Measurements from ENCODE around the gene IGHMBP2. TPM values are rescaled to one million over a fixed set of nuclear protein-coding genes. Genes with fewer than 3 reads are reported as not detected.

IGHMBP2 gene
- total RNA-seq, 3 donors from 2014 or later: 9.8 to 18.4 (median 13.6) TPM

DNA sequence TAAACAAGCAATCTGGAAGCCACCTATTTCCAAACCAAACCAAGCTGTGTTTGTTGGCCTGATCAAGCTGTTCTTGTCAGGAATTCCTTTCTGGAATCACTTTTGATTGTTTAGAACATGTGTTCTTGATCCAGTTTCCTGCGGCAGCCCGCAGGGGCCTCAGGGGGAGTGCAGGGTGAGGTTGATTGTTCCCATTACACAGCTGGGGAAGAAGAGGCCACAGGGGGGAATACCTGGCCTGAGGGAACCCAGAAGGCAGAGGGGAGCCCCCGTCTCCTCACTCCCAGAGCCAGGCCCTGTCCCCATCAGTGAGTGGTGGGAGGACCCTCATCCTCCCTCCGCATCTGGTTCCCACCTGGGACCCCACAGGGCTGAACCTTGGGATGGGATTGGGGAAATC, 72.9 kb downstream of the IGHMBP2 start:
- H3K9me3 ChIP-seq: no peaks in the 10 kb centered on the region
- intact Hi-C loops (cut with DNase I; ENCODE audit: low total_unique reads): no loop called here
- TF ChIP-seq POLR2A (IDR thresholded peaks at IDR 0.05): no peak
- no peak for TF ChIP-seq POLR2AphosphoS5 (IDR thresholded peaks at IDR 0.05)
- DNase-seq (ENCODE audit: low spot score in 2 of 2): peak in 1 of 2 donors; percentile 39
- no peaks in the 10 kb centered on the region for H3K4me1 ChIP-seq
- H3K27me3 ChIP-seq: no peaks in the 10 kb centered on the region
- H3K36me3 ChIP-seq: no peaks in the 10 kb centered on the region
- H3K4me3 ChIP-seq: no peak overlapping the region
- no peak overlapping the region for H3K27ac ChIP-seq

DNA sequence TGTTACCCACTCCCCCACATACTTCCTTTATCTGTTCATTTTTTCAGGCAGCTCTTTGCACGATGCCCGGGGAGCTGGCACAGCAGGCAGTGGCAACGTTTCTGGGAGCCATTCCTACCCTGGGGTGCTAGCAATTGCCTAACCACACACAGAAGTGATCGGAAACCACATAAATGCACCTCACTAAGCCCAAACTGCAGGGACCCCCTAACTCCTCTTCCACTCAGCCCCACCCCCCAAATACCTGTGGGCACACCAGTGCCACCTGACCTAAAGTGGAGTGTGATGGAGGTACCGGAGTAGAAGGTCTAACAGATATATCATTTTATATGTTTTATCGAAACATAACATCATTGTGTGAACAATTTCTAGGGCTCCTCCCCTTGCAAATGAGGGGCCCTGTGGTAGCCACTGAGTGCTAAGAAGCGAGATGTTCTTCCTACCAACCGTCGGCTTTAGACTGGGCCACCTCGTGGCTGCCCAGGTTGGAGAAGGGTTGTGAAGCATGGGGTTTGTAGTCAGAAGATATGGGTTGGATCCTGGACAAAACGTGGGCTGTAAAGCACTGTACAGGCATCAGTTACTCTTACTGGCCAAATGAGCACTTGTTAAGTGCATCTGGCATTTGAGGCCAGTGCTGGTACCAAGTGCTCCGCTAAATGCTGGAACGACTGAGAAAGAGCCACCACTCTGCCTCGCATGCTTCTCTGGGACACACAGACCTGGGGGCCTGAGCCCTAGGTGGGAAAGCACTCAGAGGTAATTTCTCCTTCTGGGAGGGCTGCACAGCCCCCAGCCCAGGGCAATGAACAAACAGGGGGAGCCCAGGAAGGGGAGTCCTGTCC, 74.3 kb downstream of the IGHMBP2 start:
- Histone ChIP-seq H3K4me1 (no peaks in the 10 kb centered on the region), H3K27ac (no peak overlapping the region), H3K36me3 (no peaks in the 10 kb centered on the region), H3K4me3 (no peak overlapping the region), H3K27me3 (no peaks in the 10 kb centered on the region), H3K9me3 (peaks cover 0 to 4% of the 10 kb centered on the region in 2 donors)
- TF ChIP-seq POLR2AphosphoS5 (IDR thresholded peaks at IDR 0.05): no peak
- TF ChIP-seq, protein P1, sequence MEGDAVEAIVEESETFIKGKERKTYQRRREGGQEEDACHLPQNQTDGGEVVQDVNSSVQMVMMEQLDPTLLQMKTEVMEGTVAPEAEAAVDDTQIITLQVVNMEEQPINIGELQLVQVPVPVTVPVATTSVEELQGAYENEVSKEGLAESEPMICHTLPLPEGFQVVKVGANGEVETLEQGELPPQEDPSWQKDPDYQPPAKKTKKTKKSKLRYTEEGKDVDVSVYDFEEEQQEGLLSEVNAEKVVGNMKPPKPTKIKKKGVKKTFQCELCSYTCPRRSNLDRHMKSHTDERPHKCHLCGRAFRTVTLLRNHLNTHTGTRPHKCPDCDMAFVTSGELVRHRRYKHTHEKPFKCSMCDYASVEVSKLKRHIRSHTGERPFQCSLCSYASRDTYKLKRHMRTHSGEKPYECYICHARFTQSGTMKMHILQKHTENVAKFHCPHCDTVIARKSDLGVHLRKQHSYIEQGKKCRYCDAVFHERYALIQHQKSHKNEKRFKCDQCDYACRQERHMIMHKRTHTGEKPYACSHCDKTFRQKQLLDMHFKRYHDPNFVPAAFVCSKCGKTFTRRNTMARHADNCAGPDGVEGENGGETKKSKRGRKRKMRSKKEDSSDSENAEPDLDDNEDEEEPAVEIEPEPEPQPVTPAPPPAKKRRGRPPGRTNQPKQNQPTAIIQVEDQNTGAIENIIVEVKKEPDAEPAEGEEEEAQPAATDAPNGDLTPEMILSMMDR (IDR thresholded peaks at IDR 0.05): no peak
- no peak for TF ChIP-seq POLR2A (IDR thresholded peaks at IDR 0.05)
- peak in 1 of 2 donors; percentile 6 for DNase-seq (ENCODE audit: low spot score in 2 of 2)
- intact Hi-C loops (cut with DNase I; ENCODE audit: low total_unique reads): no loop called here

DNA sequence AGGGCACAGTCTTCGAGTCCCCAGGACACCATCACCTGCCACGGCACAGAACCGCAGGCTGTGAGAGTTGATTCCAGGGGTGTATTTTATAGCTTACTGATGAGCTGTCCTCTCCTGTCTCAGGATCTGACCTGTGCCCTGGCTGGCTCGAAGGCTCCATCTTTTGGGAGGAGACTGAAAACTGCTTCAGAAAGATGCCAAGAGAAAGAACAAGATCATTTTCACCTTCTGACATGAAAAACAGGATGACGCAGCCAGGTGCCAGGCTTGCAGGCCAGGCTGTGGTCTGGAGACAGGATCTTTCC, 74.9 kb downstream of the IGHMBP2 start:
- H3K4me1 ChIP-seq: no peaks in the 10 kb centered on the region
- H3K27me3 ChIP-seq: no peaks in the 10 kb centered on the region
- no peaks in the 10 kb centered on the region for H3K36me3 ChIP-seq
- peaks cover 0 to 4% of the 10 kb centered on the region in 2 donors for H3K9me3 ChIP-seq
- no peak for DNase-seq (ENCODE audit: low spot score in 2 of 2)
- no peak overlapping the region for H3K4me3 ChIP-seq
- intact Hi-C loops (cut with DNase I; ENCODE audit: low total_unique reads): no loop called here
- no peak overlapping the region for H3K27ac ChIP-seq
- TF ChIP-seq, protein P1 (IDR thresholded peaks at IDR 0.05): no peak
- no peak for TF ChIP-seq POLR2AphosphoS5 (IDR thresholded peaks at IDR 0.05)
- TF ChIP-seq POLR2A (IDR thresholded peaks at IDR 0.05): no peak

DNA sequence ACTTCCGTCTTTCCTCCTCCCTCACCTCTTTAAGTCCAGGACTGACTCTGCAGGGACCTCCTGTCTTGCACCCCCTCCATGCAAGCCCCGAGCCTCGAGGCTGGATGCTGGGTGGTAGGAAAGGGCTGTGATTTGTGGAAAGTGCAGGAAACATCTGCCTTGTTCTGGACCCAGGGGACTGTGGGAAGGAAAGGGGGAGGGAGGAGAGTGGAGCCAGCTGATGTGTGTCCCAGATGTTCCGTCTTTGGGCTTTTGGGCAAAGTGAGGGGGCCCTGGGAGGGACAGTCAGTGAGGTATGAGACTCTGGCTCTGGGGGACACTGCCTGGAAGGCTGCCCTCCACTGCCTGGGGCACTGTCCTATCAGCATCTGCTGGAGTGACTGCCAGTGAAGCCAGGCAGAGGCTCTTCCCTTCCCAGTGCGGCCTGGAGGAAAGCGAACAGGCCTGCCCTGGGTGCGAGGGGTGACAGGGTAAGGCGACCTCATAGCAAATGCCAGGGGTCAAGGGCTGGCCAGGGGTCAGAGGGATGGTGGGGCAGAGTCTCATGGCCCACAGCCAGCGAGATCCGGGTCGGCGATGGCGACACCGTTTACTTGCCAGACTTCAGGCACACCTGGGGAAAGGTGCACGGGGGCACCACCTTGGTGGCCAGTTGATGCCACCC, 75.4 kb downstream of the IGHMBP2 start:
- intact Hi-C loops (cut with DNase I; ENCODE audit: low total_unique reads): no loop called here
- peak in 1 of 2 donors; percentile 45 for DNase-seq (ENCODE audit: low spot score in 2 of 2)

DNA sequence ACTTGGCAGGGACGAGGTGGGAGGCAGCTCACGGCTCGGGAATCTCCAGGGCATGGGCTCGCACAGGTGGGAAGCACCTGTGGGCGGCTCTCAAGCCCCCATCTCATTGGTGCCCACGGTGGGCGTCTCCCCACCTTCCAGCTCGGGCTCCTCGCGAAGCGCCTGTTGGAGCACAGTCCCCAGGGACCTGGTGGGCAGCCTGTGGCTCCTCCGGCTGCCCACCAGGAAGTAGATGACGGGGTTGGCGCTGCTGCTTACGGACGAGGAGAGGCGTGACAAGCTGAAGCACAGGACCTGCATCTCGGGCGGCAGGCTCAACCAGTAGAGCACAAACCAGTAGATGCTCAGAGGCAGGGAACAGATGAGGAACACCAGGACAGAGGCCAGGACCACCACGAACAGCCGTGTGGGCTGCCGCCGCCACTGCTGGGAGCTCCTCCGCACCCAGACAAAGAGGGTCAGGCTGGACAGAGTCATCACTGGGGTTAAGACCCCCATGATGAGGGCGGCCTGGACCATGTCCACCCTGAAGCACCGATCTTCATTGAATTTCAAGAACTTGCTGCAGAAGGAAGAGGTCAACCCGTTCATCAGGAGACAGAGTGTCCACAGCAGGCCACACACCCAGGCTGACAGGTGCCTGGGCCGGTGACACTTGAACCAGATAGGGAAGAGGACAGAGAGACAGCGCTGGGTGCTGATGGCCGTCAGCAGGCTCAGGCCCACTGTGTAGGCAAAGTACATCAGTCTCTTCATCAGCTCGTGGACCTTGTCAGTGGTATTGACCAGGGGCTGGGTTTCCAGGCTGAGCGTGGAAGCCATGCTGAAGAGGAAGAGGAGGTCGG, 76.5 kb downstream of the IGHMBP2 start:
- no peak for TF ChIP-seq POLR2AphosphoS5 (IDR thresholded peaks at IDR 0.05)
- TF ChIP-seq POLR2A (IDR thresholded peaks at IDR 0.05): no peak
- TF ChIP-seq, protein P1 (IDR thresholded peaks at IDR 0.05): no peak
- Histone ChIP-seq H3K4me3 (no peak overlapping the region), H3K27me3 (no peaks in the 10 kb centered on the region), H3K27ac (no peak overlapping the region), H3K36me3 (no peaks in the 10 kb centered on the region), H3K4me1 (no peaks in the 10 kb centered on the region), H3K9me3 (peaks cover 0 to 4% of the 10 kb centered on the region in 2 donors)
- peak in 1 of 2 donors; percentile 28 for DNase-seq (ENCODE audit: low spot score in 2 of 2)
- intact Hi-C loops (cut with DNase I; ENCODE audit: low total_unique reads): no loop called here

More for the DNA sequence above, 75.4 kb downstream of the IGHMBP2 start:
- no peaks in the 10 kb centered on the region for H3K27me3 ChIP-seq
- TF ChIP-seq, protein P1 (IDR thresholded peaks at IDR 0.05): no peak
- no peak for TF ChIP-seq POLR2A (IDR thresholded peaks at IDR 0.05)
- TF ChIP-seq POLR2AphosphoS5 (IDR thresholded peaks at IDR 0.05): no peak
- H3K9me3 ChIP-seq: peaks cover 0 to 4% of the 10 kb centered on the region in 2 donors
- H3K4me1 ChIP-seq: no peaks in the 10 kb centered on the region
- H3K36me3 ChIP-seq: no peaks in the 10 kb centered on the region
- H3K27ac ChIP-seq: no peak overlapping the region
- no peak overlapping the region for H3K4me3 ChIP-seq
